Psoas muscle (tissue), 8 donors: ENCODE data around the gene CEP162. TPM values are rescaled to one million over a fixed set of nuclear protein-coding genes. Genes with fewer than 3 reads are reported as not detected.

ENCODE experiments used
- ATAC-seq, 4 donors: fragments of 200-7000 bp; cut with Tn5 transposase; one replicate each; pipeline ENCODE4 v1.9.1; 2020; ENCODE audit warnings: moderate library complexity in 3 of 4, mild to moderate bottlenecking in 2 of 4
- DNase-seq, 2 donors: peaks; one replicate each; pipeline ENCODE4 v3.0.0-alpha.2; 2020
- H3K27ac ChIP-seq: fragments of 200-600 bp; one replicate; pipeline ENCODE4 v1.8.0; 2022
- H3K27me3 ChIP-seq, 3 donors: fragments of 200-600 bp in 1 of 3; one replicate each; pipeline versions ENCODE4 v1.6.1 to v1.8.0; 2013 to 2022; ENCODE audit warnings: low read length in 2 of 3, mild to moderate bottlenecking in 2 of 3, moderate library complexity in 1 of 3; ENCODE audit not compliant: insufficient read depth in 3 of 3
- H3K36me3 ChIP-seq, 2 donors: fragments of 200-600 bp in 1 of 2; one replicate each; pipeline versions ENCODE4 v1.6.1 to v1.8.0; 2013 to 2022; ENCODE audit warnings: low read depth in 1 of 2, mild to moderate bottlenecking in 1 of 2, moderate library complexity in 1 of 2; ENCODE audit not compliant: insufficient read depth in 1 of 2
- H3K4me1 ChIP-seq: fragments of 200-600 bp; one replicate; pipeline ENCODE4 v1.8.0; 2022
- H3K4me3 ChIP-seq: fragments of 200-600 bp; one replicate; pipeline ENCODE4 v1.8.0; 2022; ENCODE audit warnings: mild to moderate bottlenecking
- H3K9me3 ChIP-seq: fragments of 200-600 bp; one replicate; pipeline ENCODE4 v1.8.0; 2022
- CTCF ChIP-seq: fragments of 200-600 bp; IDR thresholded peaks from one replicate; pipeline ENCODE4 v1.8.0; 2022; ENCODE audit warnings: antibody characterized with exemption
- WGBS, 3 donors: extraction: QIAGEN DNeasy Blood & Tissue Kit; methylation state at CpG; one replicate each; pipeline versions ENCODE4 v1.1.6 to v1.1.7; 2013; 5-methylcytosine and 5-hydroxymethylcytosine counted together
- intact Hi-C, 2 donors: fragments of 100-400 bp; cut with DNase I; formaldehyde crosslinking; loops; one replicate each; pipeline versions ENCODE4 v1.11.0 to v1.14.2; 2022
- long read RNA-seq, 2 donors: library from polyadenylated mRNA; unstranded; transcript quantifications; one replicate each; pipeline ENCODE4 v2.0.0, GENCODE V29; 2021
- polyA plus RNA-seq, 3 donors: library from polyadenylated mRNA; stranded (reverse); fragments of 200-250 nt; gene quantifications; one replicate each; pipeline ENCODE4 v1.2.3, GENCODE V29; 2013
- total RNA-seq, 4 donors: library from RNA; stranded (reverse); fragmentation: NEBNext Ultra II Directional in 2 of 4; extraction: Animal tissue kit (Norgen Biotek cat#: 25700) in 2 of 4; gene quantifications; one replicate each; pipeline versions ENCODE4 v1.2.1 to v1.2.4, GENCODE V29; 2021 to 2023
- donor health status: healthy with polysubstance abuse.
- donor health status: DM: no; HTN: no; CAD: no; lungs with moderate emphysema.
- donor health status: Bipolar disorder and iron deficiency.
- donor health status: healthy.
- donor health status: DM: yes; HTN: yes; CAD: no.
- donor health status: DM: no; HTN: no; CAD: no.
- donor health status: DM: no; HTN: no; CAD: no.
- donor health status: DM: yes; HTN: yes; CAD: no.

Gene CEP162
- total RNA-seq: 1 to 10 TPM; 2.2 to 4.0 (median 2.4) TPM
- 1 to 10 TPM; 1.5 to 3.9 (median 2.3) TPM for polyA plus RNA-seq
- long read RNA-seq, donor 1, partial matches to known transcripts: 2 of 2 reads
- long read RNA-seq, donor 1, other reads (novel, unspliced or antisense): 0 of 2 reads
- long read RNA-seq, donor 2, full-length matches to known transcripts: 1 of 3 reads
- long read RNA-seq, donor 2, partial matches to known transcripts: 2 of 3 reads
- long read RNA-seq, donor 2, other reads (novel, unspliced or antisense): 0 of 3 reads

DNA sequence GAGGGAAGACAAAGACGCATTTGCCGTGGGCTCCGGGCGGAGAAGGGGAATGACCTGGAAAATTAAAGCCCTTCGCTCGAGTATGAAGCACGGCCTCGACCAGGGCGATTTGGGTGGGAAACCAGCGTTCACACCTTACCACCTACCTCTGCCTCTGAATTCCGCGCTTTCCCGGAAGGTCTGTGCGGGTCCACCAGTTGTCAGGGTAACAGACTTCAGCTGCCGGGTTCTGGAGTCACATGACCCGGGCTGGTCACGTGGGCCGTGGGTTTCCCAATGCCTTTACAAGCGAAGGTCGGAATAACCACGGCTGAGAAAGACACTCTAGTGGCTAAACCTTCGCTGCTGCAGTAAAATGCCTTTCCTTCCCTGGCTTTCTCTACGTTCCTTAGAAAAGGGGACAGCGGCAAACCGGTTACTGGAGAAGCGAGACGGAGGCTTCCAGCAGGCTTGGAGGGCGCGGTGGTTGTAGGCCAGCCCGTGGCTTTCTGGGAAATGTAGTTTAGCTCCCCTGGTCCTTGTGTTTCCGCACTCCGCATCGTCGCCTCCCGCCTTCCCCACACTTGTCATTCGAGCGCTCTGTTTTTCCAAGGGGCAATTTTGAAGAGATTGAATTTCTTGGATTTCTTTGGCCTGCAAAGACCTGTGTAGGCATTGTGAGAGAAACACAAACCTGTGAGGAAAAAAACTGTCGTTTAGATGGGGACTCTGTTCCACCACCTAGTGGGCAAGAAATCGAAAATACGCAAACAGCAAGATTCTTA lies at the start of gene CEP162:
Gene CEP162 (minus strand): TSS at position 210 of the 764 bp plus-strand sequence. CDS start 1,250 bp downstream, outside the sequence.
- intact Hi-C loops: loop anchor here in 1 of 2 donors (10.0 kb wide), 1 partner anchor 613 kb away; no protein-coding TSS in a partner anchor
- TF ChIP-seq CTCF: peak; percentile 71
- no peaks in the 10 kb centered on the region for H3K9me3 ChIP-seq
- ATAC-seq: peak; percentile 95 to 99 (median 98)
- peaks cover 0 to 3% (median 0%) of the 10 kb centered on the region in 3 donors for H3K27me3 ChIP-seq
- peaks cover 9% of the 10 kb centered on the region for H3K4me1 ChIP-seq
- peak; percentile 92 to 95 for DNase-seq
- 0% methylated on average over 40 of the region's 40 CpGs for WGBS, 3 donors
- no peaks in the 10 kb centered on the region for H3K36me3 ChIP-seq
- H3K4me3 ChIP-seq: peak within 1 kb of the TSS; percentile 94
- peak within 1 kb of the TSS; percentile 87 for H3K27ac ChIP-seq

GRCh38 chr6:84274856-84275255 lies 47.4 kb upstream of the CEP162 start:
- H3K9me3 ChIP-seq: no peaks in the 10 kb centered on the region
- DNase-seq: no peak
- no peak for ATAC-seq
- no peak for TF ChIP-seq CTCF
- no peaks in the 10 kb centered on the region for H3K36me3 ChIP-seq
- H3K27ac ChIP-seq: no peak overlapping the region
- whole genome bisulfite sequencing, 3 donors: 82 to 92% (median 87%) methylated on average over 2 of the region's 2 CpGs
- intact Hi-C loops: no loop called here
- H3K4me3 ChIP-seq: no peak overlapping the region
- no peaks in the 10 kb centered on the region for H3K4me1 ChIP-seq
- H3K27me3 ChIP-seq: peaks cover 0 to 4% (median 0%) of the 10 kb centered on the region in 3 donors

- Histone ChIP-seq H3K4me3 (no peak overlapping the region), H3K9me3 (no peaks in the 10 kb centered on the region), H3K27ac (no peak overlapping the region), H3K4me1 (no peaks in the 10 kb centered on the region), H3K36me3 (no peaks in the 10 kb centered on the region), H3K27me3 (peaks cover 0 to 4% (median 0%) of the 10 kb centered on the region in 3 donors)
- WGBS, 3 donors: 38 to 53% (median 50%) methylated on average over 3 of the region's 3 CpGs
- TF ChIP-seq CTCF: no peak
- DNase-seq: no peak
- ATAC-seq: no peak
- intact Hi-C loops: no loop called here
These were observed 45.8 kb upstream of the CEP162 start for GRCh38 chr6:84273048-84273809.

DNA sequence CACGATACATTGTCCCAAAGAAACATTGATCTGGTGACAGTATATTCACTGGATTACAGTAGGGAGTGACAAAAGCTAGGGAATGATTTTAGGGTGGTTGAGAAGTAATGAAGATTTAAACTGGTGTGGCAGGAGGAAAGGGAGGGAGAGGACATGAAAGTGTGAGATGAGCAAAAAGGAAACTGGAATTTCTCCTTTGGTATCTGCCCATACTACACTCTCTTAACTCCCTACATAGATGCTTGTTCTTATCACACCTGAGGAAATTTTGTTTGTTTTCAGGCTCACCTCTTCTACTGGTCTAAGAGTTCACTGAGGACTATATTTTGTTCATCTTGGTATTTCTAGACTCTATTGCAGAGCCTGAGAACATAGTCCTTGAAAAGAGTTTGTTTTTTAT lies 44.9 kb upstream of the CEP162 start:
- intact Hi-C loops: no loop called here
- H3K27ac ChIP-seq: no peak overlapping the region
- 79 to 89% (median 86%) methylated on average over 1 of the region's 1 CpG for WGBS, 3 donors
- ATAC-seq (no peak), DNase-seq (no peak)
- no peaks in the 10 kb centered on the region for H3K9me3 ChIP-seq
- peaks cover 0 to 4% (median 0%) of the 10 kb centered on the region in 3 donors for H3K27me3 ChIP-seq
- H3K36me3 ChIP-seq: no peaks in the 10 kb centered on the region
- H3K4me1 ChIP-seq: no peaks in the 10 kb centered on the region
- no peak for TF ChIP-seq CTCF
- H3K4me3 ChIP-seq: no peak overlapping the region
